Measurements from ENCODE around the gene OR2V1.

GRCh38 chr5:181140766-181141165, 9.8 kb upstream of the OR2V1 start:
- TF ChIP-seq CTCF (IDR thresholded peaks at IDR 0.05; ENCODE audit: poor library complexity) (no peak), EZH2 (IDR thresholded peaks at IDR 0.05; ENCODE audit: borderline replicate concordance) (no peak), EZH2phosphoT487 (IDR thresholded peaks at IDR 0.05; ENCODE audit: low read depth, severe bottlenecking, unreplicated experiment) (no peak)

Data from hepatocyte (in vitro differentiated cells).